GM04503 (cell line): Measurements from ENCODE around the gene ATP1B4.
"Not testable (repeated sequence)": the region's sequence is repeated elsewhere in the genome, so short reads cannot be mapped to it uniquely, and the experiment has no call there.

Experiments
- DNase-seq: peaks from one replicate; pipeline ENCODE4 v3.0.0-alpha.2; 2012; ENCODE audit warnings: low read depth

Gene ATP1B4

DNA sequence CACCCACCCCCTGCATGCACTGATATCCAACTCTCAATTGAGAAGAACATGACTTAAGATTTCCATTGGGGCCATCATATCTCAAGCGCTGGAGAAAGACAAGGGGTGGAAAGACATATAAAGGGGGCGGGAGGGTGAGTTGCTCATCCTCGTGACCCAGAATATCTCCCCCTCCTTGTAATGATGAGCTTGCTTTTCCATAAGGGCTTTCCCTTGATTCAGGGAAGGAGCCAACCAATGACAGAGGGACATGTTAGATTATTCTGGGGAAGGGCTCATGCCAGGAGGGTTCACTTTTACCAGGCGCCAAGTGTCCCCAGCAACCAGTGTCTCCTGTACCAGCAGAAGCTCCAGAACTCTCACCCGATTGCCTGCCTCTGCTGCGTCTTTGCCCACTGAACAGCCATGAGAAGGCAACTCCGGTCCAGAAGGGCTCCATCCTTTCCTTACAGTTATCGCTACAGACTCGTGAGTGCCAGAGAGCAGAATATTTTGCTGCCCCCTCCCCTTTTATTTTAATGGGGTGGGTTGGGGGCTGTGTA, at the start of gene ATP1B4:
TSS of gene ATP1B4 (plus strand) at position 326 of the 542 bp plus-strand sequence. CDS start at position 406, 80 bp downstream.
- no peak for DNase-seq

- DNase-seq, result no peak
These were observed 46.1 kb upstream of the ATP1B4 start for GRCh38 chrX:120315776-120316175.

- no peak for DNase-seq
These were observed 45.2 kb upstream of the ATP1B4 start for GRCh38 chrX:120316587-120317283.

DNA sequence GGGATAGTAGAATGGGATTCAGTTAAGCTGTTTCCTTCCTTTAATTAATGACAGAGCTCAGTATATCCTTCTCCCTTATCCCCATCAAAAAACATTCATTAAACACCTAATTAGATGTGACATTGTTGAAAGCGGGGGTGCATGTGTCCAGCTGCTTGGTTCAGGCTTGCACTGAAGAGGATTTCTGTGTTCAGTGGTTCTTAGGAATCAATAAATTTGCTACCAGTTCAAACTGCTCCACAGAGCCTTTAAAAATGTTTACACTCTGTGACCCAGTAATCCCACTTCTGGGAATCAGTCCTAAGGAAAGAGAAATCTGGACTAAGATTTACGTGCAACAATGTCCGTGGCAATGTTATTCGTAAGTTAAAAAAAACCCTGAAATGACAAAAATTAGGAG, 43.5 kb upstream of the ATP1B4 start:
- DNase-seq, result no peak

- DNase-seq, result no peak
These were observed 40.2 kb upstream of the ATP1B4 start for GRCh38 chrX:120321520-120322281.

- DNase-seq, result no peak
These were observed 30.8 kb upstream of the ATP1B4 start for GRCh38 chrX:120331116-120331515.

- DNase-seq, result no peak
These were observed 29.5 kb upstream of the ATP1B4 start for GRCh38 chrX:120332394-120332793.

GRCh38 chrX:120334151-120334550, 27.7 kb upstream of the ATP1B4 start:
- DNase-seq, result no peak

- no peak for DNase-seq
These were observed 27.3 kb upstream of the ATP1B4 start for GRCh38 chrX:120334603-120335002.

DNA sequence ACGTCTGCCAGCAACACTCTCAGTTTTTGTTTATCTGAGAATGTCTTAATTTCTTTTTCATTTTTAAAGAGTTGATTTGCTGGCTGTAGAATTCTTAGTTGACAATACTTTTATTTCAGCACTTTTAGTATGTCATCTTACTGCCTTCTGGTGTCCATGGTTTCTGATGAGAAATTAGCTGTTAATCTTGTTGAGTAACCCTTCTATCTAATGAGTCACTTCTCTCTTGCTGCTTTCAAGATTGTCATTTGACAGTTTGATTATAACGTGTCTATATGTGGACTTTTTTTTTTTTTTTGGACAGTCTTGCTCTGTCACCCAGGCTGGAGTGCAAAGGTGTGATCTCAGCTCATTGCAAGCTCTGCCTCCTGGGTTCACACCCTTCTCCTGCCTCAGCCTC, 26.6 kb upstream of the ATP1B4 start:
- no peak for DNase-seq

DNA sequence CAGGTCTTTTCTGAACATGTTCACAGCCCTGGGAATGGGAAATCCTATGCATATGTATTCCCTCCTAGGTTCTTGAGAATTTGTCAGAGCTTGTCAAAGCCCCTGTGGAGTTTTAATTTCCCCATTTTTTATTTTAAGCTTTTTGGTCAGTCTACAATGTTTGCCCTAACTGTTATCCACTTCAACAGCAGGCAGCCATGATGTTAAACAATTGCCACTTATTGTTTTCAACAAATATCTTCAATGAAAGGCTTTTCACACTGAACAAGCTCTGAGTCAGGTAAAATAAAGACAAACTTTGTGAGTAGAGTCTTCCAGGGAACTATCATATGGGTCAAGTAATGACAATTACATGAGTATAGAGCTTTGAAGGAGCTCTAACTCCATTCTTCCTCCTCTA, 25.0 kb upstream of the ATP1B4 start:
- DNase-seq, result no peak

GRCh38 chrX:120344566-120344965, 17.3 kb upstream of the ATP1B4 start:
- DNase-seq, result not testable (repeated sequence)

DNA sequence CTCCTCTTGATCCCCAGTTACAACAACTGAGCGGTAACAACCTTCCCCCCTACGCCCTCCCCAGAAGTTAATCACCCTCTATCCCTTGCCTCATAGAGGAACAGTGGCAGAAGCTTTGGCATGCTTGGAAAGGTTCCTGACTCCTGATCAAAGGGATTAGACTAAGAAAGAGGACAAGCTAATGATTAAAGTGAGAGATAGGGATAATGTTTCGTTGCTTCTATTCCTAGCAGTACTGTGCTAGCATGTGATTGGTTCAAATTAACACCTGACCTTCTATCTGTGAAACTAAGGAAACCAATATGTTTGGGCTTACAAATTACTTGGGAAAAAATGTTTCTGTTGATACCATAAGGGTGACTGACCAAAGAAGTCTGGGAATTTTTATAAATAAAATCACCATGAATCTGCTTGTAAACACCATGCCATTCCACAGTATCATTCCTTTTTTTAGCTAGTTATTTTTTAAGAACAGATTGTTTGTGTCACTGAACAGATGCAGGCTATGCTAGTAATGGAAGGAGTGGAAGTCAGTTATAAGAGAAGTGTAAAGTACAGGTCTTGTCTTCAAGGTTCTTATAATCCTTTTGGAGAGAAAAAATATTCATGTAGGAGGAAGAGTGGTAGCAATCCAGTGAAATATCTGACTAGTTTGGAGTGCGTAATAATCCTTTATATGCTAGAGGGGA, 11.3 kb upstream of the ATP1B4 start:
- no peak for DNase-seq

- no peak for DNase-seq
These were observed 5.8 kb upstream of the ATP1B4 start for GRCh38 chrX:120356084-120356483.

GRCh38 chrX:120357186-120357585, 4.7 kb upstream of the ATP1B4 start:
- no peak for DNase-seq

- peak; percentile 11 for DNase-seq
These were observed 3.0 kb upstream of the ATP1B4 start for GRCh38 chrX:120358737-120359456.

DNA sequence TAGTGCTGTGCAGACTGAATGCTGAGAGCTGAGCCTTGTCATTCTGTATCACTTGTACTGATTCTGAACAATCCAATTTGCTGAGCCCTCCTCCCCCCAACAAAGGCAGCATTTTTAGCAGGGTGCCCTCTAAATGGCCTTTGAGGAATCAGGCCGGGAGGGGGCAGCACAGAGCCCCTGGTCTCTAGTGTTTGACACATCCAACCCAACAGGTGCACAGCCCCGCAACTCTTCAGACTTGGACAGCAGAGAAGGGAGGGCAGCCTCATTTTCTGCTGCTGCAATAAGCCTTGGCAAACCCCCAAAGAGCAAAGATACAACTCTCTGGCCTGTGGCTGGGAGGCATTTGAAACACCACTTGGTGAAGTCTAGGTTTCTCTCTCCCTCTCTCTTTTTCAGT, 3.4 kb downstream of the ATP1B4 start:
- no peak for DNase-seq

- no peak for DNase-seq
These were observed 4.1 kb downstream of the ATP1B4 start for GRCh38 chrX:120365968-120366367.

- no peak for DNase-seq
These were observed 4.9 kb downstream of the ATP1B4 start for GRCh38 chrX:120366794-120367193.

GRCh38 chrX:120367402-120368109, 5.7 kb downstream of the ATP1B4 start:
- no peak for DNase-seq

DNA sequence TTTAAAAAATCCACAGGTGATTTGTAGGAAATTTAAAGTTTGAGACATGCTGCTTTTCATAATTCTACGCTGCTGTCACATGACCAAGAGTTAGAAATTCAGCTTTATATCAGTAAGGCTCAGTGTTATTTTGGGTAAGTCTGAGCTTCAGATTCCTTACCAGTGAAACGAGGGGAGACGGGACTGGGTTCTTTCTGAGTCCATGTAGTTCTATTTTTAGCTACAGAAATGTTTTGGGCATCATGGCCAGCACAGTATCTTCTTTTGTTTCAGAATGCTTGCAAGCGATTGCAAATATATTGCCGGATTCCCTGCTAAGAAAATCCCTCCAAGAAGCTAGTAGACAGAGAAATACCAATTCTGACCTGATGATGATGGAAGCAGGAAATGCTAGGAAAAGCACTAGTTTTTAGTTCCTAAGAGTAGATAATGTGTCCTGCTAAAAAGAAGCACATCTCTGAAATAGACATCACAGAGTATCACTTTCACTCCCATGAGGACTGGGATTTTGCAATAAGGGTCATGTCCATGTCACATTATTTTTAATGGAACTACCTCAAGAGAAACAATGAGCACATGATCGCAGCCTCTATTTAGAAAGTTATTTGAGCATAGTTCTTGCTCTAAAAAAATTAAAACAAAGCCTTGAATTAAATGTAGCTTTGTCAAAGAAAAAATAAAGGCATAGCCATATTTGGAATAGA, 10.9 kb downstream of the ATP1B4 start:
- no peak for DNase-seq
